OCI-LY7 (cell line): ENCODE results near the gene TNXB. TPM values are rescaled to one million over a fixed set of nuclear protein-coding genes. Genes with fewer than 3 reads are reported as not detected.

ENCODE experiments used
- BruUV-seq: library from RNA; stranded (reverse); fragments of 400-500 nt; replicated peaks from 2 replicates; lab custom pipeline; 2021; lab: Mats Ljungman, UMichigan
- CTCF ChIA-PET: fragments of 300-600 bp; sonication (Branson Sonifier 250); formaldehyde crosslinking; loops from one replicate; lab custom pipeline; 2022; ENCODE audit warnings: antibody characterized with exemption; ENCODE audit not compliant: unreplicated experiment; lab: Charles Lee
- POLR2A ChIA-PET: fragments of 300-600 bp; sonication (Branson Sonifier 250); formaldehyde crosslinking; loops from one replicate; lab custom pipeline; 2022; ENCODE audit warnings: antibody characterized with exemption; lab: Charles Lee
- DNase-seq: peaks from one replicate; pipeline ENCODE4 v3.0.0-alpha.2; 2015; ENCODE audit warnings: low spot score
- H2AFZ ChIP-seq: fragments of 200-600 bp; sonication (generic), shearing (Covaris generic); 2 replicates; pipeline ENCODE4 v1.6.1; 2014; ENCODE audit warnings: mild to moderate bottlenecking, antibody characterized with exemption, low read length, moderate library complexity
- H3K27ac ChIP-seq: fragments of 200-600 bp; sonication (generic); 2 replicates; pipeline ENCODE4 v1.5.1; 2014; ENCODE audit warnings: mixed run types, low read depth, mild to moderate bottlenecking, moderate library complexity, low read length, inconsistent platforms; ENCODE audit not compliant: poor library complexity, severe bottlenecking
- H3K36me3 ChIP-seq: fragments of 200-600 bp; sonication (generic); 2 replicates; pipeline ENCODE4 v1.6.1; 2014; ENCODE audit warnings: mild to moderate bottlenecking, antibody characterized with exemption, low read length, moderate library complexity, mixed read lengths; ENCODE audit not compliant: insufficient read depth
- H3K4me1 ChIP-seq: fragments of 200-600 bp; sonication (generic); 2 replicates; pipeline ENCODE4 v1.5.1; 2014; ENCODE audit warnings: mild to moderate bottlenecking, low read length; ENCODE audit not compliant: insufficient read depth, poor library complexity, severe bottlenecking
- H3K4me2 ChIP-seq: fragments of 200-600 bp; sonication (generic); 2 replicates; pipeline ENCODE4 v1.6.1; 2014; ENCODE audit warnings: mild to moderate bottlenecking, low read length
- H3K4me3 ChIP-seq: fragments of 200-600 bp; sonication (generic); 2 replicates; pipeline ENCODE4 v1.5.1; 2014; ENCODE audit warnings: mild to moderate bottlenecking, low read depth, low read length; ENCODE audit not compliant: poor library complexity, severe bottlenecking
- H3K79me2 ChIP-seq: fragments of 200-600 bp; sonication (generic); 2 replicates; pipeline ENCODE4 v1.6.1; 2016; ENCODE audit warnings: low read depth, mild to moderate bottlenecking, low read length, moderate library complexity, mixed read lengths; ENCODE audit not compliant: insufficient read depth
- H3K9me2 ChIP-seq: fragments of 200-600 bp; sonication (generic); 2 replicates; pipeline ENCODE4 v1.6.1; 2016; ENCODE audit warnings: mild to moderate bottlenecking, low read length, mixed read lengths; ENCODE audit not compliant: insufficient read depth
- H3K9me3 ChIP-seq: fragments of 200-600 bp; sonication (generic); 2 replicates; pipeline ENCODE4 v1.6.1; 2014; ENCODE audit warnings: mild to moderate bottlenecking, mixed run types, low read length, mixed read lengths
- H4K20me1 ChIP-seq: fragments of 200-600 bp; sonication (generic); 2 replicates; pipeline ENCODE4 v1.6.1; 2014; ENCODE audit warnings: mild to moderate bottlenecking, antibody characterized with exemption, low read length, moderate library complexity, mixed read lengths; ENCODE audit not compliant: insufficient read depth
- CTCF ChIP-seq: fragments of 200-600 bp; sonication (generic); conservative IDR thresholded peaks from 2 replicates; pipeline ENCODE4 v1.5.1; 2014; ENCODE audit warnings: mild to moderate bottlenecking, antibody characterized with exemption, low read length, moderate library complexity, mixed read lengths
- EZH2phosphoT487 ChIP-seq: fragments of 200-600 bp; sonication (generic); IDR thresholded peaks from 2 replicates; pipeline ENCODE4 v1.6.1; 2018; ENCODE audit warnings: low read depth, borderline replicate concordance, mild to moderate bottlenecking, mixed run types, antibody characterized with exemption, low read length, moderate library complexity, mixed read lengths
- intact Hi-C: fragments of 100-400 bp; cut with micrococcal nuclease; formaldehyde crosslinking; loops from one replicate; pipeline ENCODE4 v1.10.0; 2022; ENCODE audit not compliant: unreplicated experiment
- total RNA-seq, 2 experiments: library from RNA; depleted of rRNA in 1 of 2; stranded (reverse); fragments of >200 nt in 1 of 2; shearing (Covaris generic) in 1 of 2; gene quantifications; 2 replicates each; pipeline ENCODE4 v1.2.3, GENCODE V29; 2014 to 2022

Gene TNXB
- total RNA-seq, 2 experiments from 2014 or later: 1.7 to 9.2 TPM

GRCh38 chr6:32047855-32048766, 61.0 kb downstream of the TNXB start:
- Histone ChIP-seq H4K20me1 (no peaks in the 10 kb centered on the region), H3K27ac (no peak overlapping the region), H3K9me3 (no peaks in the 10 kb centered on the region), H2AFZ (no peak overlapping the region), H3K4me1 (no peaks in the 10 kb centered on the region), H3K4me2 (no peak overlapping the region), H3K9me2 (no peaks in the 10 kb centered on the region), H3K36me3 (no peaks in the 10 kb centered on the region), H3K79me2 (no peaks in the 10 kb centered on the region), H3K4me3 (no peak overlapping the region)
- no TSS peak for BruUV-seq
- peak; percentile 54 for DNase-seq
- CTCF ChIA-PET: no interaction called here
- intact Hi-C loops: no loop called here
- TF ChIP-seq CTCF: peak; percentile 74
- TF ChIP-seq EZH2phosphoT487: no peak
- POLR2A ChIA-PET: no interaction called here

GRCh38 chr6:32047539-32047854, 61.6 kb downstream of the TNXB start:
- Histone ChIP-seq H3K4me3 (no peak overlapping the region), H3K36me3 (no peaks in the 10 kb centered on the region), H3K9me3 (no peaks in the 10 kb centered on the region), H4K20me1 (no peaks in the 10 kb centered on the region), H2AFZ (no peak overlapping the region), H3K4me2 (no peak overlapping the region), H3K27ac (no peak overlapping the region), H3K79me2 (no peaks in the 10 kb centered on the region), H3K9me2 (no peaks in the 10 kb centered on the region), H3K4me1 (no peaks in the 10 kb centered on the region)
- intact Hi-C loops: no loop called here
- POLR2A ChIA-PET: no interaction called here
- no TSS peak for BruUV-seq
- CTCF ChIA-PET: no interaction called here
- TF ChIP-seq EZH2phosphoT487 (no peak), CTCF (no peak)
- DNase-seq: no peak

- H3K4me1 ChIP-seq: no peaks in the 10 kb centered on the region
- no TSS peak for BruUV-seq
- TF ChIP-seq EZH2phosphoT487: no peak
- TF ChIP-seq CTCF: no peak
- H3K4me3 ChIP-seq: no peak overlapping the region
- no peaks in the 10 kb centered on the region for H3K9me3 ChIP-seq
- ChIA-PET CTCF (interaction anchor here (0.5 kb wide), 1 partner anchor 17 kb away, joined by 3 read pairs; no protein-coding TSS in a partner anchor), POLR2A (no interaction called here)
- intact Hi-C loops: no loop called here
- H3K79me2 ChIP-seq: no peaks in the 10 kb centered on the region
- no peak overlapping the region for H3K4me2 ChIP-seq
- no peak for DNase-seq
- H2AFZ ChIP-seq: no peak overlapping the region
- H4K20me1 ChIP-seq: no peaks in the 10 kb centered on the region
- no peaks in the 10 kb centered on the region for H3K36me3 ChIP-seq
- no peak overlapping the region for H3K27ac ChIP-seq
- no peaks in the 10 kb centered on the region for H3K9me2 ChIP-seq
Observed at GRCh38 chr6:32047084-32047478, 62.1 kb downstream of the TNXB start.
